Uterus (tissue), 2 donors: Measurements from ENCODE around the gene ATG2A.

Source experiments
- CTCF ChIP-seq, 4 experiments: fragments of 200-600 bp in 2 of 4; fragments of 450-650 bp in 2 of 4; sonication (generic) in 2 of 4; IDR thresholded peaks; one replicate each; pipeline ENCODE4 v1.5.1; 2016 to 2019; ENCODE audit warnings: antibody characterized with exemption in 4 of 4, mild to moderate bottlenecking in 2 of 4, moderate library complexity in 1 of 4
- POLR2A ChIP-seq, 2 donors: fragments of 450-650 bp; IDR thresholded peaks; one replicate each; pipeline ENCODE4 v1.6.1; 2016; ENCODE audit warnings: antibody characterized with exemption in 2 of 2, mild to moderate bottlenecking in 1 of 2, moderate library complexity in 1 of 2

GRCh38 chr11:64903291-64903833 is 13.6 kb downstream of the ATG2A start:
- TF ChIP-seq CTCF (IDR thresholded peaks at IDR 0.05): no peak
- TF ChIP-seq POLR2A (IDR thresholded peaks at IDR 0.05): no peak
